ENCODE results near the gene SLC25A42. TPM values are rescaled to one million over a fixed set of nuclear protein-coding genes. Genes with fewer than 3 reads are reported as not detected.
A peak's percentile ranks its signal among the peaks of the same experiment; 100 is the strongest.
"Not testable (repeated sequence)": the region's sequence is repeated elsewhere in the genome, so short reads cannot be mapped to it uniquely, and the experiment has no call there.

The SLC25A42 gene, protein sequence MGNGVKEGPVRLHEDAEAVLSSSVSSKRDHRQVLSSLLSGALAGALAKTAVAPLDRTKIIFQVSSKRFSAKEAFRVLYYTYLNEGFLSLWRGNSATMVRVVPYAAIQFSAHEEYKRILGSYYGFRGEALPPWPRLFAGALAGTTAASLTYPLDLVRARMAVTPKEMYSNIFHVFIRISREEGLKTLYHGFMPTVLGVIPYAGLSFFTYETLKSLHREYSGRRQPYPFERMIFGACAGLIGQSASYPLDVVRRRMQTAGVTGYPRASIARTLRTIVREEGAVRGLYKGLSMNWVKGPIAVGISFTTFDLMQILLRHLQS
- 10.3 TPM for polyA plus RNA-seq (ENCODE audit: insufficient read length)

DNA sequence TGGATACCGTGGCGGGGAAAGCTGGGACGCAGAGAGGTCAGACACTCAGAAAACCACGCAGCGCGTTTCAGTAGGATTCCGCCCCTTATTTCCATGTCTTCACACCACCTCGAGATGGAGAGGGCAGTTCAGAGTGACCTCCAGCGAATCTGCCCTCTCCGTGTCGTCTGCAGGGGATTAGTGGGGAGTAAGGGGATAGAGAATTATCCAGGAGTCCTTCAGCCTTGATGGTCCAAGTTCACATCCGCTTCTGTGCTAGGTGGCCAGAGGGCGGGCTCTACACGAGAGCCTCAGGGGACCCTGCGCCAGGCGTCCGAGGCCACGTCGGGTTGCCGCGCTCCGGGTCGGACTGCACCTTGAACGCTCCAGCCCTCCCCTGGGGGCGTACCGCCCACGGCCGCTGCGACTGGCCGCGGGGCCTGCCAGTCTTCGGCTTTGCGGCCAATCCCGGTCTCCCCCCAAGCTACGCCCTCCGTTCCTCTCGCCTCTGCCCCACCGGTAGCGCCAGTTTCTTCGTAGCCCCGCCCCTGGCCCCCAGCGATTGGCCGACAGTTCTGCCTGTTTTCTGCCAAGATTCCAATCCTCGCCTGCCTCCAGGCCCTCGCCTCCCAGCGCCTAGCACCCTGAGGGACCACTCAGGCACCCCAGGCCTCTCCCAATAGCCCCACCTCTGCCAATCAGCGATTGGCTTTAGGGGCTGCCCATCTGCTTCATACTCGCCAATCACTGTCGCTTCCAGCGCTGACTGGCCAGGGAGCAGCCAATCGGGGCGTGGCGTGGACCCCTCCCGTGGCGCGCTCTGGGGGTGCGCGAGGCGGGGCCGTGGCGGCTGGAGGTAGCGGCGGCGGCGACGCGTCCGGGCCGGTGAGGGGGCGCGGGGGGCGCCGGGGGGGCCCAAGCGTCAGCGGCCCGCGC lies at the start of gene SLC25A42:
TSS of gene SLC25A42 (plus strand) at position 812 of the 915 bp plus-strand sequence. CDS start 32,131 bp downstream, outside the sequence.
- peak; percentile 100 for DNase-seq

DNA sequence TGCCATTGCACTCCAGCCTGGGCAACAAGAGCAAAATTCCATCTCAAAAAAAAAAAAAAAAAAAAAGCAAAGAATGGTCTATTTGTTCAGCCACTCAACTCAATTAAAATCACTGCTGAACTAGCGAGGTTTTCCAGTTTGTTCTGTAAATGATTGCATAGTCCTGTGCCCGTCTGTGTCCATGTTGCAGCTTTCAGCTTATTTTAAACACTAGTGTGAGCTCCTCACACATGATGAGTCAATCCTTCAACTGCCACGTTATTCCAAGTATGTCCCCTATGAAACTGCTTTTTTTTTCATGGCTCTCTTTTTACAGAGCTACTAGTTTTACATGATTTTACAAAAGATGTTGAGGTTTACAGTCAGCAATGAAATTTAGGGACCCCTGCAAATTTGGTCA lies 42.7 kb upstream of the SLC25A42 start:
- no peak for DNase-seq

DNA sequence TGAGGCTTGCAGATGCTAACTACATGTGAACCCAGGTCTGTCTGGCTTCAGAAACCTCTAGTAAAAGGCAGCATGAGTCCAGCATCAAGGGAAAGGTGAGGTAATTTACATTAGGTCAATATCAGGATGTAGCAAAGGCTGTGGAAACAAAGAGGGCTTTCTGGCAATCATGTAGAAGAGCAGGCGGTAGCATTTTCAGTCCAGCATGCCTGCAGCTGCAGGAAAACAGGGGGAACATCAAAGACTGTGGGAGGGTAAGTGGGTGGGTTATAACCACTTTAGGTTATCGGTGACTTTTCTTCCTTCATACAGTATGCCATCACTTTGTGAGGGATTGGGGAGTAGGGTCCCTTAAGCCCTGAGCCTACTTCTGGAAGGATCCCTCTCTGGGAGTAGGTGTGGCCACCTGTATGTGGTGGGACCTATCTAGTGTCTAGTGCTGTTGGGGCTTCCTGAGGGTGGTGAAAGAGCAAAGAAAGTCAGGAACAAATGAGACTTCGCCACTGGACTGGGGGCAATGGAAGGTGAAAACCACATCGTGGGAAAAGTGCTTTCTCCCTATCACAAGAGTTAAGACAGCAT lies 41.3 kb upstream of the SLC25A42 start:
- DNase-seq = no peak

DNA sequence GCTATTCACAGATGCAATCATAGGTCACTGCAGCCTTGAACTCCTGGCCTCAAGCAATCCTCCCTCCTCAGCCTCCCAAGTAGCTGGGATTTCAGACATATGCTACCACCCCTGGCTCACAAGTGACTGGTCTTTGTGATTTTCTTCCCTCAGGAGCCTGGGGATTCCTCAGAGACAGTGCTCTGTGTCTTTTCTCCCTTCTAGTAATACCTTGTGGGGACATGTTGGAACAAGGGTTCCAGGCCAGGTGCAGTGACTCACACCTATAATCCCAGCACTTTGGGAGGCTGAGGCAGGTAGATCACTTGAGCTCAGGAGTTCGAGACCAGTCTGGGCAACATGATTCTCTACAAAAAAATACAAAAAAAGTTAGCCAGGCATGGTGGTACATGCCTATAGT lies 40.4 kb upstream of the SLC25A42 start:
- DNase-seq = not testable (repeated sequence)

DNA sequence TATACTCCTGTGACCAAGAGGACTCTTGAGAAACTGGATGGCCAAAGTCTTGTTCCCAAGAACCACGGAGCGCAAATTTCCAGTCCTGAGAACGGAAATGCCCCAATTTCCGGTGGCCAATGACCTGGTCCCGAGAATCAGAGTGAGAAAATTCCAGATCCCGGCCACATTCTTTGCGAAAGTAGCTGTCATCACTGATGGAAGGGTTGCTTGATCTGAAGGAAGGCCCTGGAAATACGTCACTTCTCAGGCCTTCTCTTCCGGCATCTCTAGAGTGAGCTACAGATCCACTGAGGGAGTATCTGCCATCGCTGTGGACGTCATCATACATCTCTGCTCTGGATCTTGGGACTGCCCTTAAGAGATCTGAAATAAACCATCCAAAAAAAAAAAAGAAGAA lies 37.9 kb upstream of the SLC25A42 start:
- DNase-seq = no peak

DNA sequence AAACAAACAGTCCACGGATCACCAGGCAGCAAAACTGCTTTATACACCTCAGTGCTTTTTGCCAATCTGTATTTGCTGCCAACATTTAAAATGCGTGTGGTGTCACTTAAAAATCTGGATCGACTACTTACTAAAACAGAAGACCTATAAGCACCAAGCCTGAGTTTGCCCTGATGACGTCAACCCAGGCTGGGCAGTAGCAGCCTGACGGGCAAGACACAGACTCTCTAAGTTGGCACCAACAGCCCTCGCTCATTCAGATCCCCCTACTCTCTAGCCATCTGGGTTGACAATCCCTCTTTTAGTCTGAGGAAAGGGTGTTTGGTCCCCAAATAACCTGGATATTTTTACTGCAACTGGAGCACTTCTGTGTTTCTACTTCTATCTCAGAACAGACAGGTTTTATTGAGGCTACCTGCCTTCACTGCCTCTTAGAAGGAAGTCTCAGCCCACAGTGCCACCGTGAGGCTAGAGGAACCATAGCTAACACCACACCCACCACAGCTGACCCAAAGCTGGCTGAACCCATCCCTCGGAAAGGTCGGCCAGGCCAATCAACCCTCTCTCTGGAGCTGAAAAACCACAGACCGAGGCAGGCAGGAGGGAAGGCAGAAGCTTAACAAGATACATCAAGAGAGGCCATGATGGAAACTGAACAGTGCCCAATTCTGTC lies 37.4 kb upstream of the SLC25A42 start:
- DNase-seq = no peak

DNA sequence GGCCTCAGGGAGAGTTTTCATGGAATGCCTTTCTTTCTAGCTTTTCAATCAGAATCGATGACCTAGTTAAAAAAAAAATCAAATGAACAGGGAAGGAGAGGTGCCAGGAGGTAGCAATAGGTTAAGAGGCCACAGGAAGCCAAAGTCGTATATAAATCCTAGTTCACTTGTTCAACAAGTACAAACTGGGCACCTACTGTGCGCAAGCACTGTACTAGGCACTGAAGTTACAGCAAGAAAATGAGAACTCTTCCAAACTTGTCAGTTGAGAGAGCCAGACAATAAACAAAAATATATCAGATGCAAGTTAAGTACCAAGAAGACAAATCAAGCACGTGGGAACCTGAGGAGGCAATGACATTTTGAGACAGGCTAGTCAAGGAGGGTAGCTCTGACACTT lies 36.6 kb upstream of the SLC25A42 start:
- DNase-seq = no peak

DNA sequence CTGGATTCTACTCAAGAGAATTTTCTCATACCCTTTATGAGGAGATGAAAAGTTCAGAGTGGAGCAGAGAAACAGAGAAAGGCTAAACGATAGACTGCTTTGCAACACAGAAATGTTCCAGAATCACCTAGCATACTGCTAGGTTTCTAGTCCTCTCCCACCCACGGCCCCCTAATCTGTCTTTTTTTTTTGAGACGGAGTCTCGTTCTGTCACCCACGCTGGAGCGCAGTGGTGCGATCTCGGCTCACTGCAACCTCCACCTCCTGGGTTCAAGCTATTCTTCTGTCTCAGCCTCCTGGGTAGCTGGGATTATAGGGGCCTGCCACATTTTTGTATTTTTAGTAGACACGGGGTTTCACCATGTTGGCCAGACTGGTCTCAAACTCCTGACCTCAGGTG lies 35.3 kb upstream of the SLC25A42 start:
- DNase-seq = no peak

DNA sequence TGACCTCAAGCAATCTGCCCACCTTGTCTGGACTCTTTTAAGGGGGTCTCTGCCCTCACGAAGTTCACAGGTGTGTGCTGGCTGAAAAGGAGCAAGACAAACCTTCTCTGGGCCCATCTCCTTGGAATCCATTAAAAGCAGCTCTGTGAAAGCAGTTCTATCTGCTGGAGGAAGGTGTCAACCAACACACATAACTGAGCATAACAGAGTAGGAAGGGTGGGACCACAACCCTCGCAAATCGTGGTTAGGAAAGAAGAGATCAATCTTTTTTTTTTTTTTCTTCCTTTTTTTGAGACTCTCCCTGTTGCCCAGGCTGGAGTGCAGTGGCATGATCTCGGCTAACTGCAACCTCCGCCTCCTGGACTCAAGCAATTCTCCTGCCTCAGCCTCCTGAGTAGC lies 31.9 kb upstream of the SLC25A42 start:
- DNase-seq = no peak

DNA sequence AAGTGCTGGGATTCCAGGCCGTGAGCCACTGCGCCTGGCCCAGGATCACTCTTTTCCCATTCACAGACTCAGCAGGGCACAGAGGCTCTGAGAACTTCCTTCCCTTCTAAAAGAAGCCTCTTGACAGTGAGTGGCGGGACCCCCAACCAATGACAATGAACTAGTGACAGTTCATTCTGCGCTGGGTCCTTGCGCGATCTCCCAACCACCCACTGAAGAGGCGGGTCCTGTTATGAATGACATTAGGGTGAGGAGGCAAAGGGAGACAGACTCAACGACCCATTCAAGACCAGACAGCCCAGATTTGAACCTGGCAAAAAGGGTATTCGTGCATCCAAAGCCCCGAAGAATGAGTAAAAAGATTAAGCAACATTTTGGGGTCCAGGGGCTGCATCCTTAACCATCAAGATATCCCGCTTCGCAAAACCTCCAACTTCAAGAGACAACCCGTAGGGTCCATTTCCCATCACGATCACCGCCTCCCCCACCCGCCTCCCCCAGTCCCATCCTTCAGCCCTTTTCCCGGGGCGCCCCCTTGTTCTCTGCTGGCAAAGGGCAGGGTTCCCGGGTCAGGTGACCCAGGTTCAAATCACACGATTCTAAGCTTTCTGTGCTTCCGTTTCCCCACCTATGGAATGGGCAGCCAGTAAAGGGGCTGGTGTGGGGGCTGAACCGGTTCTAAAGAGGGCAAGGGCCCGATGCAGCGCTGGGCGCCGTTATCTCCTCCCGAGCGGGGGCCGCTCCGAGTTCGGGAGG lies 31.2 kb upstream of the SLC25A42 start:
- peak; percentile 78 for DNase-seq

DNA sequence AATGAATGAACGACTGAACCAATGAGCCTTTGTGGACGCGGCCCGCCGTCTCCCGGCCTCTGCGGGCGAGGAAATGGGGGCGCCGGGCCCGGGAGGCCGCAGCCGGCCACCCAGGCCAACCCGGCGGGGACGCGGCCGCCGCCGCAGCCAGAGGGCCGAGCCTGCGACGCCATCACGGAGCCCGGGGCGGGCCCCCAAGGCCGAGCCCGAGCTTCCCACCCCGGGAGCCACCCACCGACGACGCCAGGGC lies 30.7 kb upstream of the SLC25A42 start:
- no peak for DNase-seq

DNA sequence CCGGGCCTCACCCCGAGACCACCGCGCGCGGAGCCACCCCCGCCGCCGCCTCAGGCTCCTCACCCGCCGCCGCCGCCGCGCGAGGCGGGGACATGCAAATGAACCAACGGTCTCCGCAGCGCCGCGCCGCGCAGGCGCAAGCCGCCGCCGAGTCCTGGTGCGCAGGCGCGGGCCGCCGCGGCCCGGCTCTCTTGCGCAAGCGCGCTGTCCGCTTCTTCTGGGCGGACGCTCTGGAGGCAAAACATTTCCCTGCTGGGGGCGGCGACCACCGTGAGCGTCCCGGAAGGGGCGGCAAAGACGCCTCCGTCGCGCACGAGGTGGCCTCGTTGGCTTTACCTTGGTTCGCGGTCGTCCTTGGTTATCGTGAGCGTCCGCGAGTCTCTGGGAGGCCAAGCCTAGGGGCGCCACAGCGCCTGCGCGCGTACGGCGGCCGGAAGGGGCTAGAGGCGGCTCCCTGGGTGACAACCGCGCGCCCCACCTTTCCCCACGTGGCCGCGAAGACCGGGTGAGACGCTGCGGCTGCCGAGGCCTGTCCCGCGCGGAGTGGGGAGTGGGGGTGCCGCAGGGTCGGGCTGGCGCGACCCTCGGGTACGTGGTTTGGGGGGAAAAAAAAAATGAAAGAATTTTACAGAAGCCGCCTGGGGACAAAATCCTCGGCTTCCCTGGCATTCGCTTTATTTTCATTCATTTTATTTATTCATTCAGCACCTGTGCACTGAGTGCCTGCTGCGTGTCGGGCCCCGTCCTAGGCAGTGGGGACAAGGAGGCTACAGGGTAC lies 30.2 kb upstream of the SLC25A42 start, which contains the start of the genes ARMC6 and SUGP2:
TSS of gene ARMC6 (plus strand) at position 178 of the 778 bp plus-strand sequence. CDS start 607 bp downstream, outside the sequence.
TSS of gene SUGP2 (minus strand) at position 92 of the 778 bp plus-strand sequence. CDS start 2,446 bp downstream, outside the sequence.
- DNase-seq = peak; percentile 94

DNA sequence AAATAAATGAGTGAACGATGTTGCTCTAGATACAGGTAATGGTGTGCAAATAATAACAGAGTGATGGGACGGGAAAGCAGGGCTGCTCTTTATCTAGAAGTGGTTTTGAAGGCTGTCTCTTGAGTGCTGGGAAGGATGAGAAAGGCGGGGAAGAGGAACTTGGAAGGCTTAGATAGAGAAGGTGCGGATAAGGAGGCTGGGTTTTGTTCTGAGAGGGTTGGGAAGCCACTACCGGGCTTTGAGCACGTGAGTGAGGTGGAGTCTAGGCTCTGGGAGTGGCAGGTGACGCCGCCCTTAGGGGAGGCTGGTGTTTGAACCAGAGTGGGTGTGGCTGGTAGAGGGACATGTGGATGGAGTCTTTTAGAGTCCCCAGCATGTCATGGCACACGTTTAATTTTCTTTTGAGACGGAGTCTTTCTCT lies 29.6 kb upstream of the SLC25A42 start:
- no peak for DNase-seq

DNA sequence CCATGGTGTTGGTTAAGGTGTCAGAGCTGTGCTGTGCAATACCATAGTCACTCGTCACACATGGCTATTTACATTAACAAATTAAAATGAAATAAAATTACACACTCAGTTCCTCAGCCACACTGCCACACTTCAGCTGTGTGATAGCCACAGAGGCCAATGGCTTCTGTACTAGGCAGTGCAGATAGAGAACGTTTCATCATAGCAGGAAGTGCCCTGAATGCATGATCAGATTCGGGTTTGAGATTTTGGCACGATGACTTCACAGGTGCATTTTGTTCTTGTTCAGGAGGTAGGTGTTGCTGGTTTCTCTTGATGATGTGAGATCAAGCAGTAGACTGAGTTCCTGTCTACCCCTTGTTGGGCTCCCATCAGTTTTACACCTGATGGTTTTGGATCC lies 23.9 kb upstream of the SLC25A42 start:
- no peak for DNase-seq

DNA sequence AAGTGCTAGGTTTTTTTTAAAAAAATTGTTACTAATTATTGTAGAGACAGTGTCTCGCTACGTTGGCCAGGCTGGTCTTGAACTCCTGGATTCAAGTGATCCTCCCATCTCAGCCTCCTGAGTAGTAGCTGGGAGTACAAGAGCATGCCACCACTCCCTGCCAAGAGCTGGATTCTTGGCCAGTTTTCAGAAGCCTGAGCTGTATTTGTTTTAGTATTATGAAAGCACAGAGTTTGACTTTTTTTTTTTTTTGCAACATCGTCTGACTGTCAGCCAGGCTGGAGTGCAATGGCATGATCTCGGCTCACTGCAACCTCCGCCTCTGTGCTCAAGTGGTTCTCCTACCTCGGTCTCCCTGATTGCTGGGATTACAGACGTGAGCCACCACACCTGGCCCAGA lies 23.4 kb upstream of the SLC25A42 start:
- no peak for DNase-seq

DNA sequence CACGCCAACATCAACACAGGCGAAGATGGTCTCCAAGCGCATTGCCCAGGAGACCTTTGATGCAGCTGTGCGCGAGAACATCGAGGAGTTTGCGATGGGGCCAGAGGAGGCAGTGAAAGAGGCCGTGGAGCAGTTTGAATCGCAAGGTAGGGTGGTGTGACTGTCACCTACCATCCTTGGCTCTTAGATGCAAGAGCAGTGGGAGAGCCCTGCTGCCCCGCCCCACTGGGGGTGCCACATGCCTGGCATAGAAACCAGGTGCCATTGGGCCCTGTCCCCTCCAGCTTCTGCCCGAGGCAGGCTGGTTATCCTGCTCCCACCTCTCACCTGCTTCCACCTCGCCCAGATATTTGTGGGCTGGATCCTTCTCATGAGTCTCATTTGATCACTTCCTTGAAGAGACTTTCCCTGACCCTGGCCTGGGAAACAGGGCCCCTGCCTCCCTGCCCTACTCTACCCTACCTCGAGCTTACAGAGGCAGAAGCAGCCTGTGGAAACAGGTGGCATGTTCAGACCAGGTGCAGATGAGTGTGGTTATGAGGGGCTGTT lies 21.0 kb upstream of the SLC25A42 start:
- no peak for DNase-seq

DNA sequence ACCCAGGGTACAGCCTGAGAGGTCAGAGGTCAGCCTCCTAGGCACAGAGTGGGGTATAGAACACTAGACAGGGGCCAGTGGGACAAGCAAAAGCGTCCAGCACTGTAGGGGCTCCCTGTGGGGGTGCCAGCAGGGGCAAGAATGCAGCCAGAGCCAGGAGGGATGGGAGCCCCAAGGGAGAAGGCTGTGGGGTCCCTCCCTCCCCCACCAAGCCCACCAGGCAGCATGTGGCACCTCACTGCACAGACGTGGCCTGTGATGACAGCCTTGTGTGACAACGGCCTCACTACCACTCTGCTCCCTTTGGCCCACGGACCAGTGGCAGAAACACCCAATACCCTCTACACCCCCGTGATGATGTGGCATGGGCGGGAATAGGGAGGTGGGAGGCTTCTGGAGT lies 20.3 kb upstream of the SLC25A42 start:
- DNase-seq = no peak

DNA sequence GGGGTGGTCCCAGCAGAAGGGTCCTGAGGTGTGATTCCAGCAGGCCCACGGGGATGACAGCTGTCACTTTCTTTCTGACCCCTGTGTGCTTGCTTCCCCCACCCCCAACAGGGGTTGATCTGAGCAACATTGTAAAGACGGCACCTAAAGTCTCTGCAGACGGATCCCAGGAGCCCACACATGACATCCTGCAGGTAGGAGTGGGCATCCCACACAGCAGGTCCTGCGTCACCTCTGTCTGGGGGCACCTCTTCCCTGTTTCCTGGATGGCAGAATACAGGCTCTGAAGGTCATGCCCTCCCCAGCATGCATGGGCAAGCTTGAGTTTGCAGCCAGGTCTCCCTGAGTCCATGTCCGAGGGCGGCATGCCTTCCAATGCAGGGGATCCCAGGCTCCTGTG lies 19.9 kb upstream of the SLC25A42 start:
- DNase-seq = no peak

DNA sequence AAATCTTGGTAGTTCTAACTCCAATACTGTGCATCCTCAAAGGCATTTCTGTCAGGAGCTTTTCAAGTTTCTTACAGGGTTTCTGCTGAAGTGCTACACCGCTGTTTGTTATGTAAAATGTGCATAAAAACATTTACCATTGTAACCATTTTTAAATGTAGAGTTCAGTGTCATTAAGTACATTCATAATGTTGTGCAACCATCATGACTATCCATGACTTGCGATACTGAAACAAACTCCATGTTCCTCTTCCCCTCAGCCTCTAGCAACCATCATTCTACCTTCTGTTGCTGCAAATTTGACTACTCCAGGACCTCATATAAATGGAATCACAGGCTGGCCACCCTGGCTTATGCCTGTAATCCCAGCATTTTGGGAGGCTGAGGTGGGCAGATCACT lies 14.4 kb upstream of the SLC25A42 start:
- no peak for DNase-seq

DNA sequence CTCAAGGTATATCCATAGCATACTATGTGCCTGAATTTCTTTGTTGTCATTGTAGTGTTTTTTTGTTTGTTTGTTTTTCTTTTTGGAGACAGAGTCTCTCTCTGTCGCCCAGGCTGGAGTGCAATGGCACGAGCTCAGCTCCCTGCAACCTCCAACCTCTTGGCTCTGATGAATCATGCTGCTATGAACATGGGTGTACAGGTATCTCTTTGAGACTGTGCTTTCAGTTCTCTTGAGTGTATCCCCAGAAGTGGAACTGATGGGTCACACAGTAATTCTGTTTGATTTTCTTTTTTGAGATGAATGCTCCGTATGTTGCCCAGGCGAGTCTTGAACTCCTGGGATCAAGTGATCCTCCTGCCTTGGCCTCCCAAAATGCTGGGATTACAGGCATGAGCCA lies 13.7 kb upstream of the SLC25A42 start:
- no peak for DNase-seq

DNA sequence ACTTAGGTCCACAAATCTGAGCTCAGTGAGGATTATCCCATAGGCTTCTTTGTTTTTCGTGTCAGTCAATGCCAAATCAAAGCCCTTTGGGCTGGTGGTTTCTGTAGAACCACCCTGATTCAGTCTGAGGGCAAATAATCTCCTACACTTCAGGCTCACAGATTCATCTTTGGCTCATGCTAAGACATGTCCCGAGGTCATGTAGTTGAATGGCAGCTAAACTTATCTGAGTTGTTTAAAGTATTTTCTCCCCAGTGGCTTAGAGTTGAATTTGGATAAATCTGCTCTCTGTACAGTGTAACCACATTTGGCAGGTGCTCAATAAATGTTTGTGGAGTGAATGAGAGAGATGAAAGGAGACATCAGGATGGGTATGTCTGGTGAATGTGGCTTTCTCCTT lies 13.1 kb upstream of the SLC25A42 start:
- DNase-seq = no peak

Data from hindlimb muscle (tissue), 1 donor.